Mesothelial cell of epicardium (in vitro differentiated cells): ENCODE results near the gene PRKN. TPM values are rescaled to one million over a fixed set of nuclear protein-coding genes. Genes with fewer than 3 reads are reported as not detected.

Experiments
- DNase-seq, 2 experiments: peaks; one replicate each; pipeline ENCODE4 v3.0.0; 2021; ENCODE audit warnings: low spot score in 2 of 2; ENCODE audit not compliant: unreplicated experiment in 2 of 2
- H3K27ac Mint-ChIP-seq: 2 replicates; pipeline ENCODE4 v1.8.0; 2021; ENCODE audit warnings: mixed read lengths
- H3K27me3 Mint-ChIP-seq: 2 replicates; pipeline ENCODE4 v1.8.0; 2021; ENCODE audit warnings: low read depth, mixed read lengths
- H3K36me3 Mint-ChIP-seq: 2 replicates; pipeline ENCODE4 v1.8.0; 2021; ENCODE audit warnings: mixed read lengths
- H3K4me1 Mint-ChIP-seq: 2 replicates; pipeline ENCODE4 v1.8.0; 2021; ENCODE audit warnings: mixed read lengths
- H3K4me3 Mint-ChIP-seq: 2 replicates; pipeline ENCODE4 v1.8.0; 2021; ENCODE audit warnings: mild to moderate bottlenecking, moderate library complexity, mixed read lengths
- H3K9me3 Mint-ChIP-seq: 2 replicates; pipeline ENCODE4 v1.8.0; 2021; ENCODE audit warnings: mixed read lengths
- total RNA-seq: library from RNA; stranded (reverse); gene quantifications from 3 replicates; pipeline ENCODE4 v1.2.1, GENCODE V29; 2021
- TF ChIP-seq, protein P1 (sequence below): fragments of 200-600 bp; sonication (generic); IDR thresholded peaks from one replicate; pipeline ENCODE4 v1.5.0; 2021; ENCODE audit warnings: antibody characterized with exemption; ENCODE audit not compliant: unreplicated experiment

PRKN gene
- total RNA-seq, 1 donor from 2014 or later, result 7.6 TPM

DNA sequence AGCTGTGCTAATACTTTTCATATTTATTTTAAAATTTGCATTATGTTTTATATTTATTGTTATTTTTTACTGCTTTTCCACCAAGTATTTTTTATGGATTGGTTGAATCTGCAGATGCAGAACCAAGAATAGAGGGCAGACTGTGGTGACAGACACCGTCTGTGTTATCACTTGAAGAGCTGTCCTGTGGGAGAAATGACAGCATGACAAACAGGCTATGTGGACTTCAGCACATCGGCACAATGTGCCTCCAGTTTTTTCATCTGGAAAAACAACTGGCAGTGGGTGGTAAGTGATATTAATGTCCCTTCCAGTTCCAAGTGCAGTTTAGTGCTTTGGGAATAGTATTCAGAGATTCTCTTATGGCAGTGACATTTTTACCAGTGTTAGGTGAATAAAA lies 492.9 kb downstream of the PRKN start:
- Mint-ChIP-seq H3K4me1 (peaks cover 20% of the 10 kb centered on the region), H3K36me3 (no peaks in the 10 kb centered on the region), H3K27ac (no peak overlapping the region), H3K4me3 (no peak overlapping the region), H3K9me3 (no peaks in the 10 kb centered on the region), H3K27me3 (peaks cover 14% of the 10 kb centered on the region)
- DNase-seq, result no peak
- TF ChIP-seq, protein P1, sequence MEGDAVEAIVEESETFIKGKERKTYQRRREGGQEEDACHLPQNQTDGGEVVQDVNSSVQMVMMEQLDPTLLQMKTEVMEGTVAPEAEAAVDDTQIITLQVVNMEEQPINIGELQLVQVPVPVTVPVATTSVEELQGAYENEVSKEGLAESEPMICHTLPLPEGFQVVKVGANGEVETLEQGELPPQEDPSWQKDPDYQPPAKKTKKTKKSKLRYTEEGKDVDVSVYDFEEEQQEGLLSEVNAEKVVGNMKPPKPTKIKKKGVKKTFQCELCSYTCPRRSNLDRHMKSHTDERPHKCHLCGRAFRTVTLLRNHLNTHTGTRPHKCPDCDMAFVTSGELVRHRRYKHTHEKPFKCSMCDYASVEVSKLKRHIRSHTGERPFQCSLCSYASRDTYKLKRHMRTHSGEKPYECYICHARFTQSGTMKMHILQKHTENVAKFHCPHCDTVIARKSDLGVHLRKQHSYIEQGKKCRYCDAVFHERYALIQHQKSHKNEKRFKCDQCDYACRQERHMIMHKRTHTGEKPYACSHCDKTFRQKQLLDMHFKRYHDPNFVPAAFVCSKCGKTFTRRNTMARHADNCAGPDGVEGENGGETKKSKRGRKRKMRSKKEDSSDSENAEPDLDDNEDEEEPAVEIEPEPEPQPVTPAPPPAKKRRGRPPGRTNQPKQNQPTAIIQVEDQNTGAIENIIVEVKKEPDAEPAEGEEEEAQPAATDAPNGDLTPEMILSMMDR, result no peak

DNA sequence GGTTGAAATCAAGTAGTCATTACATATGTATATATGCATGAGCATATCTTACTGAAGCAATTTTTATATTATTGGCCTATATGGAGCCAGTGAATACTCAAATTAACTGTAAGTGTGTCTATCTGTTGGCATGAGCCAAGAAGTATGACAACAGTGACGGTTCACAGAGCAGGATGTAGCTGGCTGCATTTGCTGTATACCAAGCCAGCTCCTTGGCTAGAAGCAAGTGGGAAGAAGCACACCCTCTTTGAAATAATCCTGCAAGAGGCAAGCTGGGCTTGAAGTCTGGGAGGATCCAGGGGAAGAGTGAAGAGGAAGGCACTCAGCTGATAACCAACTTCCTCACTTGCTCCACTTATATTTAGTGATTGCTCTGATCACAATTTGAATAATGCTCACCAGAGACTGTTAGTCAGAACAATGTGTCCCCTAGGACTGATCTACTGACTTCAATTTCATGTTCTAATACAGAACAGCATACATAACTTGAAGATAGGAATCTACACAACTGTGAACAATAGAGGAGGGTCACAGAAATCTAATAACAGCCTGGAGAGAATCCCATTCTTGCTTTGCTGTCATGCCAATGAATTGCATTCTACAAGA lies 497.3 kb downstream of the PRKN start:
- TF ChIP-seq, protein P1, result no peak
- no peaks in the 10 kb centered on the region for H3K9me3 Mint-ChIP-seq
- peaks cover 10% of the 10 kb centered on the region for H3K4me1 Mint-ChIP-seq
- no peak overlapping the region for H3K27ac Mint-ChIP-seq
- no peak overlapping the region for H3K4me3 Mint-ChIP-seq
- DNase-seq, result no peak
- no peaks in the 10 kb centered on the region for H3K36me3 Mint-ChIP-seq
- H3K27me3 Mint-ChIP-seq, result peaks cover 24% of the 10 kb centered on the region

DNA sequence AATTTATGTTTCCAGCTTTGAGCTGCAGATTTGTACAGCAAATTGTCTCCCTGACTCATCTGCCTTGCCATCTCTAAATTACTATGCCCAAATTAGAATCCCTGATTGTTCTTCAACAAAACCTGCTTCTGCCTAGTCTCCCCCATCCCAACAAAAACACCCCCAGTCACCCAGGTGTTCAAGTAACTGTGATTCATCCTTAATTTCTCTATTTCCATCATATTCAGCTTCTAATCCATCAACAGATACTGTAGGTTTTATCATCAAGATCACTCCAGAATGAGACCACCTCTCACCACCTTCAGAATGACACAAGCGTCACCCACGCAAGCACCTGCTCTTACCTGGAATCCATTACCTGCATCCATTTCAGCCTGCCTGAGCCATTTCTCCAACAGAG lies 498.5 kb downstream of the PRKN start:
- Mint-ChIP-seq H3K4me1 (peaks cover 10% of the 10 kb centered on the region), H3K4me3 (no peak overlapping the region), H3K27ac (no peak overlapping the region), H3K27me3 (peaks cover 24% of the 10 kb centered on the region), H3K9me3 (no peaks in the 10 kb centered on the region), H3K36me3 (no peaks in the 10 kb centered on the region)
- TF ChIP-seq, protein P1, result no peak
- no peak for DNase-seq

DNA sequence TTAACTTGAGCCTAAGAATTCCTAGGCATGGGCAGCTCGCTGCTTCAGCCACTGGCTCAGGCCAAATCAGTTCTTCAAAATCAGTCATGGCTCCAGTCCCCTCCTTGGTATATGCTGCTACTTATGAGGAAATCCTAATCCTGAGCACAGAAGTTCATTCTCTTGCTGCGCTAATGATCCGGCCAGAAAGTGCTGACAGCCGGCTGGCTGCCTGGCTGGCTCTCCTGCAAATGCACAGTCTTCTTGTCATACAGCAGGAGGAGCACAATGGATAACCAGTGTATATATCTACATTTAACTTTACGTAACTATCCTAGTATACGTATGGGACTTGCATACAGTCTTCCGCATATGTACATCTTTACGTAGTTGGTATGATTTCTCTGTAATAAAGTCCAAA lies 500.8 kb downstream of the PRKN start:
- TF ChIP-seq, protein P1, result no peak
- H3K27ac Mint-ChIP-seq, result no peak overlapping the region
- H3K36me3 Mint-ChIP-seq, result no peaks in the 10 kb centered on the region
- peaks cover 21% of the 10 kb centered on the region for H3K27me3 Mint-ChIP-seq
- H3K4me3 Mint-ChIP-seq, result no peak overlapping the region
- no peaks in the 10 kb centered on the region for H3K9me3 Mint-ChIP-seq
- H3K4me1 Mint-ChIP-seq, result peaks cover 10% of the 10 kb centered on the region
- DNase-seq, result no peak

DNA sequence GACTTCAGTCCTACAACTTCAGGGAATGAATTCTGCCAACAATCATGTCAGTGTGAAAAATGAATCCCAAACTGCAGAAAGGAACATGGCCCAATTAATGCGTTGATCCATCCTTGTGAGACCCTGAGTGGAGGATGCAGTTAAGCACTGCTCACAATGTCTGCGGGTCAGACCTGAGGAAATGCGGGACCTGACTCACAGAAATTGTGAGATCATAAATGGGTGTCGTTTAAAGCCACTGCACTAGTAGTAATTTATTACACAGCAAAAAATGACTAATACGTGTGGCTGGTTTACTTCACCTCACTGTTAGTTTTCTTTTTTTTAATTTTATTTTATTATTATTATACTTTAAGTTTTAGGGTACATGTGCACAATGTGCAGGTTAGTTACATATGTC lies 505.0 kb downstream of the PRKN start:
- no peak overlapping the region for H3K27ac Mint-ChIP-seq
- TF ChIP-seq, protein P1, result no peak
- no peaks in the 10 kb centered on the region for H3K27me3 Mint-ChIP-seq
- no peaks in the 10 kb centered on the region for H3K4me1 Mint-ChIP-seq
- no peaks in the 10 kb centered on the region for H3K9me3 Mint-ChIP-seq
- no peak overlapping the region for H3K4me3 Mint-ChIP-seq
- no peak for DNase-seq
- no peaks in the 10 kb centered on the region for H3K36me3 Mint-ChIP-seq

DNA sequence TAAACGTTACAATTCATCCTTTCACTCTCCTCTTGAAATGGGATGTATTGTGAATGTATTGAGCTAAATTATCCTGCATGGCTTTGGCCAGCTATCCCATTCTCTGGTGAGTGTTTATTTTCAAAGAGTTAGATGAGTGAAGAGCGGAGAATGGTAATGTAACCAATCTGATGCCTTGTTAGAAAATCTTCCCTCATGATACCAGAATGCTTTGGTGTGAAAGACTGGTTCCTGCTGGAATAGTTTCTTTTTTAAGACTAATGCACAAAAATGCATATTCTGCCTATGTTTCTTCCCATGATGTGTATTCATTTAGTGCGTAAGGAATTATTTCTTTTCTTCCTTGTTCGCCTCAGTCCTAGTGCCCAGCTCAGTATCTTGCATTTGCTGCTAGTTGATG lies 506.7 kb downstream of the PRKN start:
- Mint-ChIP-seq H3K9me3 (no peaks in the 10 kb centered on the region), H3K27ac (no peak overlapping the region), H3K27me3 (no peaks in the 10 kb centered on the region), H3K4me1 (no peaks in the 10 kb centered on the region), H3K4me3 (no peak overlapping the region), H3K36me3 (no peaks in the 10 kb centered on the region)
- no peak for DNase-seq
- TF ChIP-seq, protein P1, result no peak
